ENCODE data around the gene SCN5A. TPM values are rescaled to one million over a fixed set of nuclear protein-coding genes. Genes with fewer than 3 reads are reported as not detected.

Gene SCN5A
- total and polyA plus RNA-seq, 2 experiments from 2014 or later: not detected

GRCh38 chr3:38628835-38629234, 20.7 kb downstream of the SCN5A start:
- TF ChIP-seq EZH2phosphoT487 (IDR thresholded peaks at IDR 0.05; ENCODE audit: insufficient read depth, low read depth): no peak
- no peak for TF ChIP-seq EZH2 (IDR thresholded peaks at IDR 0.05; ENCODE audit: insufficient read depth, poor library complexity, severe bottlenecking)
- Histone ChIP-seq H3K4me1 (ENCODE audit: insufficient read depth) (peaks cover 2% of the 10 kb centered on the region), H2AFZ (no peak overlapping the region), H3K9me3 (ENCODE audit: low read depth) (no peaks in the 10 kb centered on the region), H3K27ac (no peak overlapping the region), H3F3A (ENCODE audit: insufficient read depth) (no peaks in the 10 kb centered on the region), H3K9me2 (ENCODE audit: insufficient read depth) (no peaks in the 10 kb centered on the region), H3K4me2 (ENCODE audit: unreplicated experiment) (no peak overlapping the region), H4K20me1 (ENCODE audit: insufficient read depth) (no peaks in the 10 kb centered on the region), H3K9ac (no peak overlapping the region), H3K36me3 (ENCODE audit: low read depth) (no peaks in the 10 kb centered on the region), H3K79me2 (ENCODE audit: insufficient read depth) (no peaks in the 10 kb centered on the region), H3K27me3 (replicated peaks; ENCODE audit: insufficient read depth) (peaks cover 22% of the 10 kb centered on the region), H3K4me3 (no peak overlapping the region)
- in situ Hi-C loops (cut with MboI): no loop called here
- 50 to 55% methylated on average over 5 of the region's 5 CpGs for WGBS, 2 experiments (ENCODE audit: low coverage in 1 of 2, low lambda C conversion rate in 2 of 2, missing lambda C conversion rate in 2 of 2)
- no peak for DNase-seq

GRCh38 chr3:38627956-38628355, 21.5 kb downstream of the SCN5A start:
- H3K27me3 ChIP-seq (replicated peaks; ENCODE audit: insufficient read depth): peaks cover 17% of the 10 kb centered on the region; the same call in 1 of the 2 replicates
- H3K27ac ChIP-seq: no peak overlapping the region
- in situ Hi-C loops (cut with MboI): no loop called here
- no peaks in the 10 kb centered on the region for H3K9me2 ChIP-seq (ENCODE audit: insufficient read depth)
- H2AFZ ChIP-seq: no peak overlapping the region
- H3K9me3 ChIP-seq (ENCODE audit: low read depth): no peaks in the 10 kb centered on the region
- no peak overlapping the region for H3K4me3 ChIP-seq
- no peaks in the 10 kb centered on the region for H3K36me3 ChIP-seq (ENCODE audit: low read depth)
- whole genome bisulfite sequencing, 2 experiments (ENCODE audit: low coverage in 1 of 2, low lambda C conversion rate in 2 of 2, missing lambda C conversion rate in 2 of 2): 21 to 43% methylated on average over 4 of the region's 4 CpGs
- no peaks in the 10 kb centered on the region for H3F3A ChIP-seq (ENCODE audit: insufficient read depth)
- no peaks in the 10 kb centered on the region for H3K4me1 ChIP-seq (ENCODE audit: insufficient read depth)
- H3K79me2 ChIP-seq (ENCODE audit: insufficient read depth): no peaks in the 10 kb centered on the region
- DNase-seq: peak; percentile 35
- H3K4me2 ChIP-seq (ENCODE audit: unreplicated experiment): no peak overlapping the region
- TF ChIP-seq EZH2 (IDR thresholded peaks at IDR 0.05; ENCODE audit: insufficient read depth, poor library complexity, severe bottlenecking) (no peak), EZH2phosphoT487 (IDR thresholded peaks at IDR 0.05; ENCODE audit: insufficient read depth, low read depth) (no peak)
- H3K9ac ChIP-seq: no peak overlapping the region
- no peaks in the 10 kb centered on the region for H4K20me1 ChIP-seq (ENCODE audit: insufficient read depth)

- H3K27ac ChIP-seq: no peak overlapping the region
- in situ Hi-C loops (cut with MboI): no loop called here
- DNase-seq: no peak
- no peaks in the 10 kb centered on the region for H4K20me1 ChIP-seq (ENCODE audit: insufficient read depth)
- H2AFZ ChIP-seq: no peak overlapping the region
- 50 to 51% methylated on average over 5 of the region's 5 CpGs for WGBS, 2 experiments (ENCODE audit: low coverage in 1 of 2, low lambda C conversion rate in 2 of 2, missing lambda C conversion rate in 2 of 2)
- H3K4me1 ChIP-seq (ENCODE audit: insufficient read depth): no peaks in the 10 kb centered on the region
- no peaks in the 10 kb centered on the region for H3K36me3 ChIP-seq (ENCODE audit: low read depth)
- no peaks in the 10 kb centered on the region for H3K9me3 ChIP-seq (ENCODE audit: low read depth)
- no peaks in the 10 kb centered on the region for H3K79me2 ChIP-seq (ENCODE audit: insufficient read depth)
- H3F3A ChIP-seq (ENCODE audit: insufficient read depth): no peaks in the 10 kb centered on the region
- no peak overlapping the region for H3K9ac ChIP-seq
- no peak overlapping the region for H3K4me3 ChIP-seq
- peaks cover 17% of the 10 kb centered on the region; the same call in 1 of the 2 replicates for H3K27me3 ChIP-seq (replicated peaks; ENCODE audit: insufficient read depth)
- H3K4me2 ChIP-seq (ENCODE audit: unreplicated experiment): no peak overlapping the region
- TF ChIP-seq EZH2phosphoT487 (IDR thresholded peaks at IDR 0.05; ENCODE audit: insufficient read depth, low read depth) (no peak), EZH2 (IDR thresholded peaks at IDR 0.05; ENCODE audit: insufficient read depth, poor library complexity, severe bottlenecking) (no peak)
- H3K9me2 ChIP-seq (ENCODE audit: insufficient read depth): no peaks in the 10 kb centered on the region
Measured at GRCh38 chr3:38626171-38626570, 23.3 kb downstream of the SCN5A start.

- no peak for DNase-seq
- Histone ChIP-seq H3K36me3 (ENCODE audit: low read depth) (no peaks in the 10 kb centered on the region), H4K20me1 (ENCODE audit: insufficient read depth) (no peaks in the 10 kb centered on the region), H3K9me3 (ENCODE audit: low read depth) (no peaks in the 10 kb centered on the region), H3K79me2 (ENCODE audit: insufficient read depth) (no peaks in the 10 kb centered on the region), H3K4me2 (ENCODE audit: unreplicated experiment) (no peak overlapping the region), H3F3A (ENCODE audit: insufficient read depth) (no peaks in the 10 kb centered on the region), H3K9me2 (ENCODE audit: insufficient read depth) (no peaks in the 10 kb centered on the region), H3K9ac (no peak overlapping the region), H3K27me3 (replicated peaks; ENCODE audit: insufficient read depth) (0 out of 2 replicates have a peak, but pooled peaks cover 9% of the 10 kb centered on the region), H3K27ac (no peak overlapping the region), H3K4me3 (no peak overlapping the region), H3K4me1 (ENCODE audit: insufficient read depth) (no peaks in the 10 kb centered on the region), H2AFZ (no peak overlapping the region)
- TF ChIP-seq EZH2phosphoT487 (IDR thresholded peaks at IDR 0.05; ENCODE audit: insufficient read depth, low read depth): no peak
- no peak for TF ChIP-seq EZH2 (IDR thresholded peaks at IDR 0.05; ENCODE audit: insufficient read depth, poor library complexity, severe bottlenecking)
- 59 to 66% methylated on average over 10 of the region's 10 CpGs for WGBS, 2 experiments (ENCODE audit: low coverage in 1 of 2, low lambda C conversion rate in 2 of 2, missing lambda C conversion rate in 2 of 2)
- in situ Hi-C loops (cut with MboI): no loop called here
Measured at GRCh38 chr3:38623539-38623938, 25.9 kb downstream of the SCN5A start.

GRCh38 chr3:38622336-38622735, 27.2 kb downstream of the SCN5A start:
- no peak for DNase-seq
- H3K9ac ChIP-seq: no peak overlapping the region
- no peaks in the 10 kb centered on the region for H3K4me1 ChIP-seq (ENCODE audit: insufficient read depth)
- WGBS, 2 experiments (ENCODE audit: low coverage in 1 of 2, low lambda C conversion rate in 2 of 2, missing lambda C conversion rate in 2 of 2): 56 to 66% methylated on average over 9 to 10 of the region's 10 CpGs
- H3K4me3 ChIP-seq: no peak overlapping the region
- no peaks in the 10 kb centered on the region for H4K20me1 ChIP-seq (ENCODE audit: insufficient read depth)
- no peaks in the 10 kb centered on the region for H3K36me3 ChIP-seq (ENCODE audit: low read depth)
- H3K27ac ChIP-seq: no peak overlapping the region
- no peaks in the 10 kb centered on the region for H3K9me2 ChIP-seq (ENCODE audit: insufficient read depth)
- 0 out of 2 replicates have a peak, but pooled peaks cover 9% of the 10 kb centered on the region for H3K27me3 ChIP-seq (replicated peaks; ENCODE audit: insufficient read depth)
- H3K9me3 ChIP-seq (ENCODE audit: low read depth): no peaks in the 10 kb centered on the region
- no peak overlapping the region for H3K4me2 ChIP-seq (ENCODE audit: unreplicated experiment)
- H3F3A ChIP-seq (ENCODE audit: insufficient read depth): no peaks in the 10 kb centered on the region
- H2AFZ ChIP-seq: no peak overlapping the region
- in situ Hi-C loops (cut with MboI): no loop called here
- H3K79me2 ChIP-seq (ENCODE audit: insufficient read depth): no peaks in the 10 kb centered on the region
- no peak for TF ChIP-seq EZH2 (IDR thresholded peaks at IDR 0.05; ENCODE audit: insufficient read depth, poor library complexity, severe bottlenecking)
- no peak for TF ChIP-seq EZH2phosphoT487 (IDR thresholded peaks at IDR 0.05; ENCODE audit: insufficient read depth, low read depth)

Measured in GM23248 (cell line).